Peyer's patch (tissue), 4 donors: ENCODE measurements around the gene HHAT.

Experiments
- CTCF ChIP-seq, 6 experiments: fragments of 450-650 bp in 4 of 6; fragments of 200-600 bp in 2 of 6; sonication (generic) in 1 of 6; IDR thresholded peaks; one replicate each; pipeline ENCODE4 v1.5.1; 2017 to 2019; ENCODE audit warnings: antibody characterized with exemption in 6 of 6, mild to moderate bottlenecking in 3 of 6, moderate library complexity in 1 of 6
- POLR2A ChIP-seq, 2 donors: fragments of 450-650 bp; IDR thresholded peaks; one replicate each; pipeline ENCODE4 v1.5.1; 2017; ENCODE audit warnings: antibody characterized with exemption in 2 of 2, mild to moderate bottlenecking in 2 of 2, moderate library complexity in 2 of 2

DNA sequence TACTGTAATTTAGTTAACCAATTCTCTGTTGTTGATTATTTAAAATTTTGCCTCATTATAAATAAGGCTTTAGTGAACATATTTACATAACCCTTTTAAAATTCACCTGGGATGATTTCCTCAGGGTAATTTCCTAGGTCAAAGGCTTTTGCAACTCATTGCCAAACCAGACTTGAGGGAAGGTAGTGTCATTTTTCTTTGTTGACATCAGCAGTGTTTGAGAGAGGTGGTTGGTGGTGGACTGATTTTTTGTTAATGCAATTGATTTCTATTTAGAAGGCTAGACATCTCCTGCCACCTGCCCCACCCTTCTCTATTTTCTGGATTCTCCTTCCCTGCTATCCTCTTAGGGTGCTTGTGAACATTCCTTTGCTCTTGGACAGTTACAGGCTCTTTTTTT lies 116.8 kb downstream of the HHAT start:
- TF ChIP-seq POLR2A (IDR thresholded peaks at IDR 0.05) = no peak
- no peak for TF ChIP-seq CTCF (IDR thresholded peaks at IDR 0.05)
